ENCODE measurements around the gene COTL1.
"Not testable (repeated sequence)": the region's sequence is repeated elsewhere in the genome, so short reads cannot be mapped to it uniquely, and the experiment has no call there.

COTL1 gene

DNA sequence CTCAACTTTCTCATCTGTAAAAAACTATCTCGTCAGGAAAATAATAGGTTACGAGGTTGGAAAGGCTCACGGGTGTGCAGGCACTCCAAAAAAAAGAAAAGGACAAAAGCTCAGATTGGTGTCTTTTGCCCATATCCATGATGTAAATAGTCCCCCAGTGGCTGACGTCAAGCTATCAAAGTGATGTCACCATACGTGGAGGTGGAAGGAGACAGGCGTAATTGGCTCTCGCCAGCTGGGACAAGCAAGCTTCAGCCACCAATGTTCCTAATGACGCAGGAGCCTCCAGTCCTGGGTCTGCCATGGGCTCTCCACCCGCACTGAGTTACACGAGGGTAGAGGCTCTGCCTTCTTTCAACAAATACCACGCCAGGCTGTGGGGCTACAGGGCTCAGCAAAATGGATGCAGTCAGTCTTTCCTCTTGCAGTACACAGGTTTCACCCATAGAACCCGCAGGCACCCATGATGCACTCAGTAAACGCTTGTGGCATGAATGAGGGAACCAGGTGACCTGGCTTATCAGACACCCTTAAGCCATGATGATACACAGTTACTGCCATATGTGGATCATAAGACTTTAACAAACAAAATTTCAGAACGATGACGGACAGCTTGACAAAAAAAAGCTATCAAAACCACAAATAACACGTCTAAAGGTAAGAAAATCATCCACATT lies 50.5 kb downstream of the COTL1 start:
- no peak for DNase-seq

DNA sequence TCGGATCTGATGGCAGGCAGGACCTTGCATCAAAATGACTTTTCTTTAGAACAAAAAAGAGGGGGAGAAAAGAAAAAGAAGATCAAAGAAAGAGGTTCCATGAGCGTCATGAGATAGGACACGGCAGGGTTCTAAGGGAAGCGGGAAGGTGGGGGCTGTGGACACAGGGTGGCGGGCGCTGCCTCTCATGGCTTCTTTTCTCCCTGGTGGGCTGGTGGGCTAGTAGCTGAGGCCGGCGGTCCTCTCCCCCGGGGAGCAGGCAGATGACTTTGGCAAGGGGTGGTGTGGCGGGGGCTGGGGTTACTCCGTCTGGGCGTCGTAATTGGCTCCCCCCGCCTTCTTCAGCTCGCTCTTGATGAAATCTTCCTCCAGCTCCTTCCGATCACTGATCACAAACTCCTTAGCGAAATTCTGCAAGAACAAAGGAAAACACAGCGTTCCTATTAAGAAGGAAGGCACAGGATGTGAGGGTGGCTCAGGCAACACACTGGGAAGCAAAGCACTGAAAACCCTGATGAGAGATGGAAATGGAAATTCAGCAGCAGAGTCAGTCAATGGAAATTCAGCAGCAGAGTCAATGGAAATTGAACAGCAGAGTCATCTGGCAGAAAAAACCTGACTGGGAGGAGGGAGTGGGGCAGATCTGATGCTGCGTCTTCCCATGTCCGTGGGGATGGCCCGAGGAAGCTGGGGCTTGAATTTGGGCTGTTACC lies 51.2 kb downstream of the COTL1 start:
- DNase-seq, result no peak

DNA sequence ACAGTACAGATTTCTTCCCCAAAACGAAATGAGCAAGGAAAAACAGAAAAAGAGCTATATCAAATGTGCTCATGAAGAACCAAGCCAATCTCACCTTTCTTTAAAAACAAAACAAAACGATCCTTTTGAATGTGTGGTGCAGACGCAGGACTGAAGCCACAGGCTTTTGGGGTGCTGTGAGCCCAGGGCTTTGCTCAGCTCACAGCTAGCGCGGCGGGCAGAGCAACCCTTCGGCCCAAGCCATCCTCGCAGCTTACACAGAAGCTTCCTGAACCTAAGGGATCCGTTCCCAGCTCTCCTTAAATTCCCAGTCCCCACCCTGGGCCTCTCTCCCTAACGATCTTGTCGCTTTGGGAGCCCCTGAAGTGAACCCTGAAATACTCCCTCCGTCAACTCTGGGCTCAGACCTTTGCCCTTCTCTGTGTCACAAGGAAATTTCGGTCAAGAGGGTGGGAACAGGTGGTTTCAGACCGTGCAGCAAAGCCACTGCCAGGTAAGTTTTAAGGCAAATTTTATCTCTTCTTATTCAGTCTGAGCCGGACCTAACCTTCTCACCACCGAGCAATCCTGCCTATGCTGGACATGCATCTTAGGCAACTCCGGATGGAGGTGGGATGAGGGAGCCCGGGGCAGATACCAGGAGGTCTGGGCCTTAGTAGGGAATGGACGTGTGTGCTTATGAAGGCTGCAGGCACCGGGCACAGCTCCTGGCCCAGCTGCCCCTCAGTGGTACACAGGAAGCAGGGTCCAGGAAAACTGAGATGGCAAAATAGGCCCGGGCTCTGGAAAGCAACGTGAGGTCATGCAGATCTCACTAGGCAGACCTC lies 52.0 kb downstream of the COTL1 start:
- no peak for DNase-seq

- no peak for DNase-seq
Observed at GRCh38 chr16:84563786-84564420, 54.0 kb downstream of the COTL1 start.

GRCh38 chr16:84563064-84563715 lies 54.7 kb downstream of the COTL1 start:
- DNase-seq, result no peak

DNA sequence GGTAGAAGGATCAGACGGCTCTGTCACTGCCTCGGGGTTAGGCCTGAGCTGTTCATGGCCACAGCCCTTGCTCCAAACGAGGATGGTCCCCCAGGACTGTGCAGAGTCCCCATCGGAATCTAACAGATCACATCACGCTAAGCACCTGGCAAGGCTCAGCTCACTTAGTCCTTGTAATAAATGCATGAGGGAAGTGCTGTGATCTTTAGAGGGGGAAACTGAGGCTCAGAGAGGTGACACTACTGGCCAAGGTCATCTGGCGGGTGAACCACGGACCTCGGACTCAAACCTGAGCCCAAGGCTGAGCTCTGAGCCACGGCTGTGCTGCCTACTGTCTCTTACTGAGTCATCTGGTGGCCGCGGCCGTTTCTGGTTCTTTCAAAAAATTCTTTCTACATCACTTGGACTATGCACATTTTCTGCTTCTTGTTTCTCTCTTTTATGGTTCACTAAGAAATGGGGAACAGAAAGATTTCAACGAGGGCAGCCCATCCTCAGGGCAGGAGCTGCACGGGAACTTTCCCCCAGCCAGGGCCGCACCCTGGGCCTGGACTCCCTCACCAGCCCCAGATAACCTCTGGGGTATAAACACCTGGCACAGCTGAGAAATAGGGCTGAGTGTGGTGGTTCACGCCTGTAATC lies 55.6 kb downstream of the COTL1 start:
- no peak for DNase-seq

DNA sequence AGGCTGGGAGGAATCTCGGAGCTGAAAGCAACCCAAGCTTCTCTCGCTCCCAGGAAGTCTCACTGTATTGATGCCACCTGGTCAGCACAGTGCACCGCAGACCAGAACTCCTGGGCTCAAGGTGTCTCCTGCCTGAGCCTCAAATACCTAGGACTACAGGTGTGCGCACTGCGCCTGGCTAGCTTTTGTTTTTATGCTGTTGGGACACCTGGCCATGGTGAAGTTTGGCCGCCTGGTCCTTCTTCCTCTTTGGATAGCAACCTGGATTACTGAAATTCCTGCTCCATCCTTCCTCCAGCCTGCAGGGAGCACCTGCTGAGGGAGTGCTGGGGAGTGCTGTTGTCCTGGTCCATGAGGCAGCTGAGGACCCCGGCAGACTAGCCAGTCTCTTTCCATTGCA lies 56.6 kb downstream of the COTL1 start:
- DNase-seq, result no peak

- no peak for DNase-seq
Observed at GRCh38 chr16:84560269-84560668, 57.6 kb downstream of the COTL1 start.

- DNase-seq, result no peak
Observed at GRCh38 chr16:84559311-84559932, 58.5 kb downstream of the COTL1 start.

DNA sequence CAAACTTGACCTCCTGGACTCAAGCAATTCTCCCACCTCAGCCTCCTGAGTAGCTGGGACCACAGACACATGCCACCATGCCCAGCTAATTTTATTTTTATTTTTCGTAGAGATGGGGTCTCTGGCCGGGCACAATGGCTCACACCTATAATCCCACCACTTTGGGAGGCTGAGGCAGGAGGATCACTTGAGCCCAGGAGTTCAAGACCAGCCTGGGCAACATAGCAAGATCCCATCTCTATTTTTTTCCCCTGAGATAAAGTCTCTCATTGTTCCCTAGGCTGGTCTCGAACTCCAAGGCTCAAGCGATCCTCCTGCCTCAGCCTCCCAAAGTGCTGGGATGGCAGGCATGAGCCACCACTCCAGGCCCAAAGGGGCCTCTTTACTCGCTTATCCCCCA lies 59.0 kb downstream of the COTL1 start:
- DNase-seq, result not testable (repeated sequence)

- DNase-seq, result no peak
Observed at GRCh38 chr16:84557504-84557903, 60.4 kb downstream of the COTL1 start.

DNA sequence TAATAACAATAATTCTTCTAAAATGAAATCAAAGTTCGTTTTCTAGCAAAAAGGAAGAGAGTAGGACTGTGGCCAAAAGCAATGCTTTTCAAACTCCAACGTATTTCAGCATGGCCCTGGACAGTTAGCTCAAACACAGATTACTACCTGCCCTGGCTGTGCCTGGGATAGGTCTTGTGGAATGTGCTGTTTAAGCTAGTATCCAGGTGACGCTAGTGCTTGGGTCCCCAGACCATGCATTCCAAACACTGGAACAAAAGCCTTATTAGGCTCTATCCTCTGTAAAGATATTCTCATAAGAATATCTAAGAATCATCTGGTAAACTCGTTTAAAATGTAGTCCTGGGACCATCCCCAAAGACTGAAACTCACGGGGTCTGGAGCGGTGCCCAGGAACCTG lies 60.8 kb downstream of the COTL1 start:
- no peak for DNase-seq

- DNase-seq, result peak; percentile 9
Observed at GRCh38 chr16:84555418-84556196, 62.3 kb downstream of the COTL1 start.

GRCh38 chr16:84554627-84555328 lies 63.1 kb downstream of the COTL1 start:
- DNase-seq, result no peak

GRCh38 chr16:84553873-84554399 lies 63.9 kb downstream of the COTL1 start:
- DNase-seq, result no peak

DNA sequence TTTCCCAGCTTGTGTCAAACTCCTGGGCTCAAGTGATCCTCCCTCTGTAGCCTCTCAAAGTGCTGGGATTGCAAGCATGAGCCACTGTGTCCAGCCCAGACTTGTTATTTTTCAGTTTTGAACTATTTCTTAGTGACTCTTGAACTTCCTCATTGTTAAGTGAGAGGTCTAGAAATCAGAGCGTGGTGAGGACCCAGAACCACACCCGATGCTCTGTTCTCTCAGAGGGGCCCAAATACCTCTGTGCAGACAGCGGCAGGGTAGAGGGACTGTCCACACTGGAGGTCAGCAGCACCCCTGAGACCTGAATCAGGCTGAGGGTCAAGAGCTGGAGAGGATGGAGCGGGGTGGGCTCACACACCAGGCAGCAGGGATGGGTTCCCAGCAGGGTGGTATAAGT lies 65.7 kb downstream of the COTL1 start:
- no peak for DNase-seq

DNA sequence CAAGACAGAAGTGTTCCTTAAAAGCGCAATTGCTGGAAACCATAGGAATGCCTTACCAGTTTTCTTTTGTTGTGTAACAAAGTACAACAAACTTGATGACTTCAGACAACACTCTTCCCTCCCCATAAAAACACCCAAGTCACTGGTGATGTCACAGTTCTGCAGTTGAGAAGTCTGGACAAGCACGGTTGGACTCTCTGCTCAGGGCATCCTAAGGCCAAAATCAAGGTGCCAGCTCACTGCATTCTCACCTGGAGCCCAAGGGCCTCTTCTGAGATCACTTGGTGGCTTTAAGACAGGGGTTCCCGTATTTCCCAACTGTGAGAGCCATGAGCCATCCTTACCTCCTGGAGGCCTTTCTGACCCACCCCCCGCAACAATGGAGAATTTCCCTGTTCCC lies 67.8 kb downstream of the COTL1 start:
- no peak for DNase-seq

DNA sequence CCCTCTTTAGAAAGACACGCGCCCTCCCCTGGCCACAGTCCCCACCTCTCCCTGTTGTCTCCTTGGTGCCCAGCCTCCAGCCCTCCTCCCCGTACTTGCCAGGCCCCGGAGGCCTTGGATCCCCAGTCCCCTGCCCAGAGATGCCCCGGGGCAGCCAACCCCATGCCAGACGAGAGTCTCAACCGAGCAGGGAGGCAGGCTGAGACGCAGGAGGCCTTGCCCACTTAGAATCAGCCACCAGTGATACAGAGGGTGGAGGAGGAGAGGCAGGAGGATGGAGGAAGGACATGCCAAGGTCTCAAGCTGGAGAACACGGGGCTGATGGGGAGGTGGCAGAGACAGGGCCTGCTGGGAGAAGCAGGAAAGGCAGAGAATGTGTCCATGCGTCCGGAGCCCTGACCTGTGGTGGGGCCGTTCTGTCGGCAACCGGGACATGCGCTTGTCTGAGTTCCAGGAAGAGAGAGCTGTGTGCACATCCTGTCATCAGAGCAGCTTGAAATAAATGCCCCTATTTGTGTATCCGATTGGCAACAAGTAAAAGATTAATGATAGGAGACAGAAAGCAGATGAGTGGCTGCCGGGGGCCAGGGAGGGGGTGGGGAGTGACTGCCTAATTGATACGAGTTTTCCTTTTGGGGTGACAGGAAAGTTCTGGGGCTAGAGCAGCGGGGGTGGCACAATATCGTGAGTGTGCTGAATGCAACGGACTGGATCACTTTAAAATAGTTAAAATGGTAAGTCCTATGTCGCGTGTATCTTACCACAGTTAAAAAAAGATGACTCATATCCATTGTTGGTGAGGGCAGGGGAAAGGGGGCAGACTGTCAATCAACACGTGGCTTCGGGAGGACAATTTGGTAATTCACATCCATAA lies 68.7 kb downstream of the COTL1 start:
- no peak for DNase-seq

- no peak for DNase-seq
Observed at GRCh38 chr16:84548508-84548907, 69.4 kb downstream of the COTL1 start.

Data from NCI-H2227 treated with DMSO at 0.1 percent for 48 hours (cell line).